Measurements from ENCODE around the gene ARMC2. TPM values are rescaled to one million over a fixed set of nuclear protein-coding genes. Genes with fewer than 3 reads are reported as not detected.

Gene ARMC2
- total RNA-seq, 2 experiments from 2014 or later, result 2.6 to 8.4 TPM

GRCh38 chr6:108966855-108967755 lies 118.9 kb downstream of the ARMC2 start:
- H3K9me3 ChIP-seq (ENCODE audit: low read length), result no peaks in the 10 kb centered on the region
- H3K4me2 ChIP-seq (ENCODE audit: low read length), result no peak overlapping the region
- no peaks in the 10 kb centered on the region for H3K79me2 ChIP-seq (ENCODE audit: insufficient read depth, low read depth, low read length)
- H3K9me2 ChIP-seq (ENCODE audit: insufficient read depth, low read length), result no peaks in the 10 kb centered on the region
- H3K27ac ChIP-seq (ENCODE audit: low read depth, low read length, poor library complexity, severe bottlenecking), result no peak overlapping the region
- H3K4me1 ChIP-seq (ENCODE audit: insufficient read depth, low read length, poor library complexity, severe bottlenecking), result no peaks in the 10 kb centered on the region
- ChIA-PET CTCF (ENCODE audit: unreplicated experiment) (no interaction called here), POLR2A (interaction anchor here (1.1 kb wide), 1 partner anchor 12 kb away, joined by 3 read pairs; no protein-coding TSS in a partner anchor)
- H3K4me3 ChIP-seq (ENCODE audit: low read depth, low read length, poor library complexity, severe bottlenecking), result no peak overlapping the region
- no TSS peak for BruUV-seq (replicated peaks)
- intact Hi-C loops (cut with micrococcal nuclease; ENCODE audit: unreplicated experiment), result no loop called here
- no peak for TF ChIP-seq EZH2phosphoT487 (IDR thresholded peaks at IDR 0.05; ENCODE audit: borderline replicate concordance, low read depth, low read length)
- TF ChIP-seq, protein P1, sequence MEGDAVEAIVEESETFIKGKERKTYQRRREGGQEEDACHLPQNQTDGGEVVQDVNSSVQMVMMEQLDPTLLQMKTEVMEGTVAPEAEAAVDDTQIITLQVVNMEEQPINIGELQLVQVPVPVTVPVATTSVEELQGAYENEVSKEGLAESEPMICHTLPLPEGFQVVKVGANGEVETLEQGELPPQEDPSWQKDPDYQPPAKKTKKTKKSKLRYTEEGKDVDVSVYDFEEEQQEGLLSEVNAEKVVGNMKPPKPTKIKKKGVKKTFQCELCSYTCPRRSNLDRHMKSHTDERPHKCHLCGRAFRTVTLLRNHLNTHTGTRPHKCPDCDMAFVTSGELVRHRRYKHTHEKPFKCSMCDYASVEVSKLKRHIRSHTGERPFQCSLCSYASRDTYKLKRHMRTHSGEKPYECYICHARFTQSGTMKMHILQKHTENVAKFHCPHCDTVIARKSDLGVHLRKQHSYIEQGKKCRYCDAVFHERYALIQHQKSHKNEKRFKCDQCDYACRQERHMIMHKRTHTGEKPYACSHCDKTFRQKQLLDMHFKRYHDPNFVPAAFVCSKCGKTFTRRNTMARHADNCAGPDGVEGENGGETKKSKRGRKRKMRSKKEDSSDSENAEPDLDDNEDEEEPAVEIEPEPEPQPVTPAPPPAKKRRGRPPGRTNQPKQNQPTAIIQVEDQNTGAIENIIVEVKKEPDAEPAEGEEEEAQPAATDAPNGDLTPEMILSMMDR (conservative IDR thresholded peaks at IDR 0.05; ENCODE audit: low read length), result no peak
- H3K36me3 ChIP-seq (ENCODE audit: insufficient read depth, low read length), result no peaks in the 10 kb centered on the region
- H4K20me1 ChIP-seq (ENCODE audit: insufficient read depth, low read length), result no peaks in the 10 kb centered on the region
- H2AFZ ChIP-seq (ENCODE audit: low read length), result no peak overlapping the region
- DNase-seq (ENCODE audit: low spot score), result no peak

DNA sequence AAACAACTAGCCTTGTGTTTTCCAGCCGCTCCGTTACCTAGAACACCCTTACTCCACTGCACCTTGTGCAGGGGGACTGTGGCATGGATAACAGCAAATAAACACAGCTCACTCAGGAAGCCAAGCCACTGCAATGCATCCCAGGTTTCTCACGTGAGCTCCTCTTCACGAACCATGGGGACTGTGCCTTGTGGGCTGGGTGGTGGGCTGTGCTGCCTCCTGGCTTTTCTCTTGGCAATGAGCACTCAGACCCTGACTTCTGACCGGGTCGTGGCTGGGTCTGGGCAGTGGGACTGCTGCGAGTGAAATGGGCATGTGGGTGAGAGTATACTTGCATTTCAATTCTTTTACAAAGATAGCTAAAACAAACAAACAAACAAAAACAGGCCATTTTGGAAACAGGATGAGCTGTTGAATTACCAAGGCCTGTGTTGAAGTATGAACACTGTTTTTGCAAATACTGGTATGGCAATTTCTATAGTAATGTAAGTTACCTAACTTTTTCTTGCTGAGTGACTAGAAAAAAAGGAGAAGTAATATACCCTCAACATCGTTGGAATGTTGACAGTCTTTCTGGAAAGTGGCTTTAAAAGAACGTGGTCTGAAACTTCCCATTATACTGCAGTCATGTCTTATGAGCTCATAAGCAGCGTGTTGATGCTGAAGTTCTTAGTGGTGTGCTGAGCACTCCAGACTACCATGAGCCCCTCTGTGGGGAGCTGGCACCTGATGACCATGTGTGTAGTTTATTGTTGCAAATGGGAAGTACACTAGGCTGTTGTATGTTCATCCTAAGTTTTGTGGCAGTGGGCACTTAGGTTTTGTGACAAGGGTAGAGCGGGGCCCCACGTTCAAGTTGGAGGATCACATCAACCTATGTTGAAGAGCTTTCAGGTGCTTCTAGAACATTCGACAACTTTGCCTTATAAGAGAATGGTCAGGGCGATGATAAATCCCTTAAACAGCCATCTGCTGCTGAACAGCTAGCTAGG lies 120.4 kb downstream of the ARMC2 start:
- Histone ChIP-seq H3K9me3 (ENCODE audit: low read length) (no peaks in the 10 kb centered on the region), H3K79me2 (ENCODE audit: insufficient read depth, low read depth, low read length) (no peaks in the 10 kb centered on the region), H3K4me3 (ENCODE audit: low read depth, low read length, poor library complexity, severe bottlenecking) (no peak overlapping the region), H3K27ac (ENCODE audit: low read depth, low read length, poor library complexity, severe bottlenecking) (no peak overlapping the region), H2AFZ (ENCODE audit: low read length) (no peak overlapping the region), H3K4me1 (ENCODE audit: insufficient read depth, low read length, poor library complexity, severe bottlenecking) (no peaks in the 10 kb centered on the region), H4K20me1 (ENCODE audit: insufficient read depth, low read length) (no peaks in the 10 kb centered on the region), H3K36me3 (ENCODE audit: insufficient read depth, low read length) (no peaks in the 10 kb centered on the region), H3K9me2 (ENCODE audit: insufficient read depth, low read length) (no peaks in the 10 kb centered on the region), H3K4me2 (ENCODE audit: low read length) (no peak overlapping the region)
- ChIA-PET POLR2A (interaction anchor here (0.7 to 1.4 kb wide), 4 partner anchors 15 to 206 kb away, joined by 3 read pairs; no protein-coding TSS in a partner anchor), CTCF (ENCODE audit: unreplicated experiment) (no interaction called here)
- no TSS peak for BruUV-seq (replicated peaks)
- DNase-seq (ENCODE audit: low spot score), result no peak
- TF ChIP-seq, protein P1 (conservative IDR thresholded peaks at IDR 0.05; ENCODE audit: low read length), result no peak
- TF ChIP-seq EZH2phosphoT487 (IDR thresholded peaks at IDR 0.05; ENCODE audit: borderline replicate concordance, low read depth, low read length), result no peak
- intact Hi-C loops (cut with micrococcal nuclease; ENCODE audit: unreplicated experiment), result no loop called here

Data from OCI-LY7 (cell line).